GM19193 (cell line): ENCODE results near the gene PALD1.

Experiments used
- POLR2A ChIP-seq: IDR thresholded peaks from 4 replicates; pipeline ENCODE4 v1.6.1; 2011; ENCODE audit not compliant: insufficient read depth, insufficient read length; ENCODE audit errors: extremely low read depth

Gene PALD1

DNA sequence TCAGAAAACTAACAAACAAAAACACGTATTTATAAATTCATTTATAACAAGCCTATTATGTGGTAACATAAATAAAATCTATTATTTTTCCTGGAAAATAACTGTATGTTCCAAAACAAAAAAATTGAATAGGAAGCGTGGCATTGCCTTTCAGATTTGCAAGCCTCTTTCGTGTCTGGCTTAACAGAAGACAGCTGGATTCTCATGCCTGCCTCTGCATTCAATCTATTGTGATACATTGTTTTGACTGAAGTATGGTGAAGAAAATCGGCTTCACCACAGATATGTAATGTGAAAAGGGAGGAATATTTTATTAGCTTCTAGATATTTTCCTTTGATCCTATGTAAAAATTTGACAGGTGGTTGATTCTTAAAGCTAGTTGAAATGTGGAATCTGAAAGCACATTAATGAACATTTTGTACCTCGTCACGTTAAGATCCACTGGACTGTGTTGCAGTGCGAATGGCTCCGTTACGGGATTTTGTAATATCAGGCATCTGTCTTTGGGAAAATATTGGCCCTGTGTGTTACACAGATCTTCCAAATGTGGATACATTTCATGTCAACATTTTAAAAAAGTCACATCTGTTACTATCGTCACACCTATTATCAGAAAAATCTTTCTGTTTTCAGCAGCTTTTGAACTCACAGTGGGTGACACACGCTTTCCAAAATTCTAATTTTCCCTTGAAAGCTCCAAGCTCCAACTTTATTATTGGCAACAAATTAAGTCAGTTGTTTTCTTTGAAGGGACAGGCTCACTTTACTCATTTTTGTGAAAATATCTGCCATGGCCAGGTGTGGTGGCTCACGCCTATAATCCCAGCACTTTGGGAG, 26.2 kb downstream of the PALD1 start:
- no peak for TF ChIP-seq POLR2A

DNA sequence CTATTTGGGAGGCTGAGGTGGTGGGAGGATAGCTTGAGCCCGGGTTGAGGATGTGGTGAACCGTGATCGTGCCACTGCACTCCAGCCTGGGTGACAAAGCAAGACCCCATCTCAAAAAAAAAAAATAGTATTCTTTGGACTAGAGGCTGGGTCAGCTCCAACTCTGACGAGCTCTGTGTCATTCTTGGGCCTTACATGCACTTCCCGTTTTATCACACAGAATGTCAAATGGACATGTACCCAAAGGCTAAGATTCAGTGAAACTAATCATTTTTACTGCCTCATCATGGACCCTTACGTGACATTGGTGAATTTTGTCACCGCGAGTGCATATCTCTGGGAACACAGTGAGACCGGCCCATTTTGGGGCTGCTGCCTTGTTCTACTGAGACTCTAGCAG, 27.3 kb downstream of the PALD1 start:
- no peak for TF ChIP-seq POLR2A

DNA sequence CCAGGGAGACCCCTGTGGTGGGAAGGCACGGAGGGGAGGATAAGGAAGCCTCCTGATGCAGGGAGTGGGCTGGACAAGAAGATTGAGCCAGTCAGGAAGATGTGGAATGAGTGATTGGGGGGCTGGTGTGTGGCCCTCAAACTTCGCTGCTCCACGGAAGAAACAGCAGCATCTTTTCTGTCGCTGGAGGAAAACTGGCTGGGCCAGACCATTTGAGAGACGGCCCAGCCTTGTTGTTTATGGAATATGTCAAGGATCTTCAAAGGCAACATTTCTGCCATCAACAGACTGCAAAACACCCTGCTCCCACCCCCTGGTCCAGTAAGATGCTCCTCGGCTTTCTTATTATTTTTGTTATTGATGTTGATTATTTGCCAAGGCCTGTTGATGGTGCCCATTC, 29.4 kb downstream of the PALD1 start:
- TF ChIP-seq POLR2A, result no peak

DNA sequence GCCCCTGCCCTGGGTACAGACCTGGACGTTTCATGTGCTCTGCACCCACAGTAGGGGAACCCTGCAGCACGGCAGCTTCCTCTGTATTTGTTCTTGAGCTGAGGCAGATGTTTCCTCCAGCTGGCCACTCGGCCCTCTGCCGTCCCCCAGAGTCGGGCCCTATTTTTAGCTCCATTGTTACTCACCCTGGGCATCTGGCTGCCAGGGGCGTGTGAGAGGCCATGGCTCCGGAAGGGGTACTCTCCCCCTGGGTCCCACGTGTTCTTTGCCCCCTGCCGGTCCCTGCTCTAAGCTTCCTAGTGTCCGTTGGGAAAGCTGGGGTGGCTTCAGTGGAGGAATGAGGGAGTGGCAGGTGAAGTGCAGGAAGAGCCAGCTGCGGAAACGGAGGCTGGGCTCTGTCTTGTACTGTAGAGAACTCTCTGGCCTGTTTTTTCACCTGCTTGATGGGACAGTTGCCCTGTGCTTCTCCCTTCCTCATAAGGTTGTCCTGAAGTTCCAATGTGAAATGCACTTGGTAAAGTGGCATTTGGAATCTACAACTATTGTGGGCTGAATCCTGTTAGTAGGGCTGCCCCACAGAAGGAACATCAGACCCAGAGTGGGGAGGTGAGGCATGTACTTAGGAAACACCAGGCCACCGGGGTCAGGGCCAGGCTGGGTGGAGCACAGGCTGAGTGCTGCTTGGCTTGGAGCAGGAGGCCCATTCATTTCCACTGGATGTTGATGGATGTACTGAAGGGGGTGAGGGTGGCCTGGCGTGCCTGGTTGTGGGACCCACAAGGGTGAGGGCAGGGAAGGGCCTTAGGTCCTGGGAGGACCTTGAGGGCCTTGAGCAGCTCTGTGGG, 30.6 kb downstream of the PALD1 start:
- no peak for TF ChIP-seq POLR2A

DNA sequence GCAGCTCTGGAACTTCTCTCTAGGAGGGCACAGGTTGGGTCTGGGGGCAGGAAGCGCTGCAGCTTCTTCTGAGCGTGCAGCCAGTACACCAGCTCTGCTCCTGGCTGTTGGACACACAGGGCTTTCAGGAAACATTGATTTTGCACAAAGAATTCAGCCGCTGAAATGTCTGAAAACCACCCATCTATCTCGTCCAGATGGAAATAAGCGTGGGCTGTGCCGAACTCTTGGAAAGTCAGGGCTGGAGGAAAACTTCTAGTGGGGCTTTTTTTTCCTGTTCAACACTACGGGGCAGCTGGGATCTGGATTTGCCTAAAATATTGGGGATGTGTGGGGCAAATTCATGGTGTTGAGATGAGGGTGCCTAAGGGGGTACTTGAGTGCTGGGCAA, 31.2 kb downstream of the PALD1 start:
- TF ChIP-seq POLR2A, result no peak

DNA sequence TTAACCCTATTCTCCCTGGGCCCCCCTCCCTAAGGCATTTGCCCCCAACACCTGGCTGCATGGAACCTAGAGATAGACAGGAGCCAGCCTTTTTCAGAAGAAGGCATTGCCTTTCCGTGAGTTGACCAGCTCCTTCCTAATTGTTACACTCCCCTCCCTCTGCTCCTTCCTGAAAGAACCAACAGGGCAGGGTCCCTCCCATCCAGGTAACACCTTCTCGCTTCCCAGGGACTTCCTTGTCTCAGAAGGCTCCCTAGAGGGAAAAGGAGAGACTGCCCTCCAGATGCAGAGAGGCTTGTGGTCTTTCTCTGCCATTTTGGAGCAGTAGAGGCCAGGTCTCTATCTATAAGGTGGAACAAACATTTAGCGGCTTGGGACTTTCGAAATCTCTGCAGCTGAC, 31.9 kb downstream of the PALD1 start:
- no peak for TF ChIP-seq POLR2A

DNA sequence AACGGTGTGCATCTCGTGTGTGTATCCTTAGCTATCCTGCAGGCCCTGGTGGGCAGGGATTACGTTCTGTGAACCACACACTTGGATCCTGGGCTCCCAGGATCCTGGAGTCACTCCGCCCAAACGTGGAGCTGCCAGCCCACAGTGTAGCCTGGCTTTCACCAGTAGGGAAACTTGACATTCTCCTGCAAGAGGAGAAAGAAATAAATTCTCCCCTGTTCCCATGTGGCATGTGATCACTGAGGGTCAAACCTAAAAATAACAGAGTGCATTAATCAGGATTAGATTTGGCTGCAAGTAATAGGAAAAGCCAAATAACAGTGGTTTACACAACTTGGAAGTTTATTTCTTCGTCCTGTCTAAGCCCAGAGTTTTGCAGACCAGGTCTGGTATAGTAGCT, 32.3 kb downstream of the PALD1 start:
- TF ChIP-seq POLR2A, result no peak

DNA sequence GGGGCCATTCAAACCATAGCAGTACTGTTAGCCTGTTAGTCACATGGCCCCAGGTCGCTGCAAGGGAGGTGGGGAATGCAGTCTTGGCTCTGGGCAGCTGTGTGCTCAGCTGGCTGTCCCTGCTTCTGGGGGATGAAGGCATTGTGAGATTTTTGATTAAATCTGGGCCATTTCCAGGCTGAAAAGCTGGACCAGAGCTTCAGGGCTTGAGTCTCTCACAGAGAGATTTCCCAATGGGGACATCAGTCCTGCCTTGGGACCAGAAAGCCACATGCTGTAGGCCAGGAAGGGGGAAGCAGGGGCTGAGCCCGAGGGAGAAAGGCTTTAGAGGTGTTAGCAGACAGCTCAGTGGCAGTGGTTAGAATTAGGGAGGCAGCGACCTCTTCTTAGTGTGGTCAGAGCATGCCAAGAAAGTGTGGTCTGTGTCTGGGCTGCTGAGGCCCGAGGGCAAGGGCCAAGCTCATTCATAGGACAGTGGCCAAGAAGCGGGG, 33.6 kb downstream of the PALD1 start:
- no peak for TF ChIP-seq POLR2A

DNA sequence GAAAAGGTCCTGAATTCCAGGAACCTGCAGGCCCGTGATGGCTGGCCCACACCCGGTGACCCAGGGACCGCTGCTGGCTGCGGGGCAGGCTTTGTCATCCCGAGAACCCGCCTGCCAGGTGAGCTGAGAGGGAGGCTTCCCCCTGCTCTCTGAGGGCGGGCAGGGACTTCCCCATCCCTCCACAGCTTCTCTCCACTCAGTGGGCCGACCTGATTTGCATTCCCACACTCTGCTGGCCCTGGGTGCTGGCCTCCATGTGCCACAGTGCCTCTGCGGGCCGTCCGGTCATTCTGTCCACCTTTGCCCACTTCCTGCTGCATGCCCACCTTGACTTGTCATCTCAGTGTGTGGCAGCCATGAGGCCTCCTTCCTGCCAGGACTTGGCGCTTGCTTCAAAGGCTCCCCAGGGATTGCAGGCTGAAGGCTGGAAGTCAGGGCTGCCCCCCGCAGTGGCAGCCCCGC, 35.3 kb downstream of the PALD1 start:
- TF ChIP-seq POLR2A, result no peak

DNA sequence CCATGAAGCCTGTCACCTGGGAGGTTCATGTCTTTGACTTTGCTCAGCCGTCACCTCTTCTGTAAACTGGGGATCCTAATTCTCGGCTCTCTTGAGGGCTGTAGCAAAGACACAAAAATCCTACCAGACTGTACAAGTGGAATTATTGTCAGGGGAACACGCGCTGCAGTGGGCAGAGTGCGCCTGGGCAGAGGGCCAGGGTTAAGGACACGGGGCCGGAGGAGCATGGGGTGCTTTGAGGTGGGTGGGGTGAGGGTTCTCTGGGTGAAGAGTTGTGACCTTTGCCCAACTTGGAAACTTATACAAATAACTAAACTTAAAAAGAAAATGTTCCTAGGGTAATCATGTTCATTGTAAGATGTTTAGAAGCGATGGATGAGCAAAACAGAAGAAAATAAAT, 36.0 kb downstream of the PALD1 start:
- no peak for TF ChIP-seq POLR2A

DNA sequence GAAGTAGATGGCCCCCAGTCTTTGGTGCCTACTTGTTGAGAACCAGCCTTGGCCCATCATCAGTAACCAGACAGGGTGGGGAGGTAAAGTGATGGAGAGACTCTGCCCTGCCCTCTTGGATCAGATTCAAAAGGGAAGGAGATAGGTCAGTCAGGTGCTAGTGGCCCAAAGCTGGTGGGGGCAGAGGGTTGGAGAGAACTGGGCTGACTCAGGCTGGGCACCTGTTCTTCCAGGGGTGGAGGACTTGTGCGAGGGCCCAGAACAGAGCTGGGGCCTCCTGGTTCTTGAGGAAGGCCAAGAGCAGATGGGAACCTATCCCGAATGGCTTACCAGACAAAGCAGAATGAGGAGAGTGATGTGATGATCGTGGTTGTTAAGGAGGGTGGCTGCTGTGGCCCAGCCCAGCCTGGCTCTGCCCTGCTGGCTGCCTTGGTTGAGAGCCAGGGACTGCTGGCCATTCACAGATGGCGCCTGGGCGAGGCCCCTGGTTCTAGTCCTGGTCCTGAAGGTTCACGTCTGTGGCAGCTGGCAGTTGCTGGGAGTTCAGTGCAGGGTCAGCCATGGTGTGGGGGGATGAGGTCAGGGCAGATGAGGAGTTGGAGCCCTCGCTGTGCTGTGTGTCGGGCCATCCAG, 36.6 kb downstream of the PALD1 start:
- TF ChIP-seq POLR2A, result no peak

DNA sequence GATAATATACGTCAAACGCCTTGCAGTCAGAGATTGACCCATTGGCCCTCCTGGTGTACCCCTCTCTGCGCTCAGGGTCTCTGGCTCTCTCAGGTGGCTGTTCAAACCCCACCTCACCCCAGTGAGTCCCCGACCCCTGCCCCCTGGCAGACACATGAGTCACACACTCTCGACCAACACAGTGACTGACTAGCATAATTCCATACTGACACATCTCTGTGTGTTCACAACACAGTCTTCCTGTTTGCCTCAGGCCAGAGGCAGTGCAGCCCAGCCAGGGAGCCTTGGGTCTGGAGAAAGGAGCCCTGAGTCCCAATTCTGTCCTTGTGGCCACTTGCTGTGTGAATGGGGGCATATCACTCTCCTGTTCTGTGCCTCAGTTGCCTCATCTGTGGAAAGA, 40.1 kb downstream of the PALD1 start:
- no peak for TF ChIP-seq POLR2A

DNA sequence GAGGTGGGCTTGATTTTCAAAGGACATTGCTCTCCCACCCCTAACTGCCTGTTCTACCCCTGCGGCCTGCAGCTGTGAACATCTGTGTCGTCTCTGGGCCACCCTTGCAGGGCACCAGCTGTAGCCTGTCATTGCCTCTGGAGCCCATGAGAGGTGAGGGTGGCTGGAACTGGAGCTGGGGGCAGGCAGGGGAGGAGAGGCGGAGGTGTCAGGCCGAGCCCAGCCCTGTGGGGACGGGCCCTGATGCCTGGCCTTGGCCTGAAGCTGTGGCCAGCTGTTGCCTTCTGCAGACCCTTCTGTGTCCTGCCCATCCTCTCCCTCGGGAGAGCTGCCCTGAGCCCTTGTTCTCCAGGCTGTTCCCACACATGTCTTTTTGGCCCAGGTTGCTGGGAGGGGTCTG, 44.5 kb downstream of the PALD1 start:
- TF ChIP-seq POLR2A, result no peak

DNA sequence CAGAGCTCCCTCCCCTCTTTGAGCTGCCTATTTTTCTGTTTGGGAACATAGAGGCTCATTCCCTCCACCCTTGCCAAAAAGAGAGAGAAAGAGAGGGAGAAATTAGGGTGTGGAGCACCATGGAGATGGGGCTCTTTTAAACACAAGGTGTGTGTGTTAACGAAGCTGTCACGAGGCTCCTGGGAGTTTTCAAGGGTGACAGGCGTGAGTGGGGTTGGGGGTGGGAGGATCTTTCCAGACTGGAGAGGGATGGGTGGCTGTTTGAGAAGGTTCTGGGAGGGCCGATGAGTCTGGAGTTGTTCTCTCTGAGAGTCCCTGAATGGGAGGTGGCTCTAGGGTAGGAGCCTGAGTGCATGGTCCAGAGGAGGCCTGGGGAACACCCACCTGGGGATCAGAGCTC, 45.0 kb downstream of the PALD1 start:
- no peak for TF ChIP-seq POLR2A

DNA sequence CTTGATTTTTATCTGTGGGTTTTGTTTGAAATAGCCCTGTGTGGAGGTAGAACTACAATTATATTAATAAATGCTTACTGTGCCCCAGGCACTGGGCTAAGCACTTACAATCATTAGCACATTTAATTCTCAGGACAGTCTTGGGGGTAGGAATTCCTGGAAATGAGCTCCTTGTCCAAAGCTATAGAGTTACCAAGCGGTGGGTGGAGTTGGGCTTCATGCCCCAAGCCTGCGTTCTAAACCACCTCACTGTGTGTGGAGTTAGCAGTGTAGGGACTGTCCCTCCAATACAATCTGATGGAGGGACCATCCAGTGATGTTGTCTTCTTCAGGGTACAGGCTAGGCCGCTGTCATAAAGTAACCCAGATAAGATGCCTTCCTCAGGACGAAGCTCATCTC, 49.7 kb downstream of the PALD1 start:
- no peak for TF ChIP-seq POLR2A

DNA sequence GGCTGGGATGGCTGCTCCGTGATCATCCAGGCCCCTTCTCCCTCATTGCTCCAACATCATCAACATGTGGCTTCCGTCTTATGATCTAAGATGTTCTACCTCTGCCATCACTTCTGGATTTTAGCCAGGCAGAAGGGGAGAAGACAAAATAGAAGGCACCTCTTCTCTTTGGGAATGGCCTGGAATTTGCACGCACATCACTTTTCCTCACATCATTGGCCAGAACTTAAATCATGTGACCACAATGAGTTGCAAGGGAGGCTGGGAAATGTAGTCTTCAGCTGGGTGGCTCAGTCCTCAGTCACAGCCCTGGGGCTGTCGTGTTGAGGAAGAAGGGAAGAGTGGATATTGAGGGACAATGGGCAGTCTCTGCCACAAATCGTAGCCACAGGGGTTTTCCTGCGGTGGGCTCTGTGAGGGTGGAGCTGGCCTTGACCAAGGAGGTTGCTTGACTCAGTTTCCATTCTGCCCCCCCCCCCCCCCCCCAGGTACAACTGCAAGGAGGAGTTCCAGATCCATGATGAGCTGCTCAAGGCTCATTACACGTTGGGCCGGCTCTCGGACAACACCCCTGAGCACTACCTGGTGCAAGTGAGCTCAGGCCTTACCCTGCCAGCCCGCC, 50.3 kb downstream of the PALD1 start:
- no peak for TF ChIP-seq POLR2A

DNA sequence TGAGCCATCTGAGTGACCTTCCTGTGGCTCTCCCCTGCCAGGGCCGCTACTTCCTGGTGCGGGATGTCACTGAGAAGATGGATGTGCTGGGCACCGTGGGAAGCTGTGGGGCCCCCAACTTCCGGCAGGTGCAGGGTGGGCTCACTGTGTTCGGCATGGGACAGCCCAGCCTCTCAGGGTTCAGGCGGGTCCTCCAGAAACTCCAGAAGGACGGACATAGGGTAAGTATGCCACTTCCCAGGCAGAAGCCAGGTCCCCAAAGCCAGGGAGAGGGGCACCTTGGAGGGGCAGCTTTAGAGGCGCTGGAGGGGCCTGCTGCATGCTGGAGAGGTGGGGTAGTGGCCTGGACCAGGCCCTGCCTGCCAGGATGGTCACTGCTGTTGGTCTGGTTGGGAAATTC, 51.3 kb downstream of the PALD1 start:
- no peak for TF ChIP-seq POLR2A
